B cell (primary cell): Measurements from ENCODE around the gene DNASE2.

Experiments
- EZH2 ChIP-seq: IDR thresholded peaks from 2 replicates; pipeline ENCODE4 v1.6.1; 2012; ENCODE audit warnings: borderline replicate concordance, low read depth, mild to moderate bottlenecking, moderate library complexity, low read length; ENCODE audit not compliant: insufficient read depth, poor library complexity, severe bottlenecking
- TF ChIP-seq, protein P1 (sequence below): fragments of 200-600 bp; IDR thresholded peaks from one replicate; pipeline ENCODE4 v1.8.0; 2022; ENCODE audit warnings: antibody characterized with exemption, mild to moderate bottlenecking

DNA sequence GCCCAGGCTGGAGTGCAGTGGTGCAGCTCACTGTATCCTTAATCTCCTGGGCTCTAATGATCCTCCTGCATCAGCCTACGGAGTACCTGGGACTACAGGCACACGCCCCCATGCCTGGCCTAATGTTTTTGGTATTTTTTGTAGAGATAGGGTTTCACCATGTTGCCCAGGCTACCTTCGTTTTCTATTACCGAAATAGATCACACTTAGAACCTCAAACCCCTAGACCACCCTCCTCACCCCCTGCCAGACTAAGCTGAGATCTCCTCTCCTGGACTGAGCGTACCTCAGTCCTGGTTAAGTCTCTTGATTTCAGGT is 5.4 kb upstream of the DNASE2 start:
- TF ChIP-seq, protein P1, sequence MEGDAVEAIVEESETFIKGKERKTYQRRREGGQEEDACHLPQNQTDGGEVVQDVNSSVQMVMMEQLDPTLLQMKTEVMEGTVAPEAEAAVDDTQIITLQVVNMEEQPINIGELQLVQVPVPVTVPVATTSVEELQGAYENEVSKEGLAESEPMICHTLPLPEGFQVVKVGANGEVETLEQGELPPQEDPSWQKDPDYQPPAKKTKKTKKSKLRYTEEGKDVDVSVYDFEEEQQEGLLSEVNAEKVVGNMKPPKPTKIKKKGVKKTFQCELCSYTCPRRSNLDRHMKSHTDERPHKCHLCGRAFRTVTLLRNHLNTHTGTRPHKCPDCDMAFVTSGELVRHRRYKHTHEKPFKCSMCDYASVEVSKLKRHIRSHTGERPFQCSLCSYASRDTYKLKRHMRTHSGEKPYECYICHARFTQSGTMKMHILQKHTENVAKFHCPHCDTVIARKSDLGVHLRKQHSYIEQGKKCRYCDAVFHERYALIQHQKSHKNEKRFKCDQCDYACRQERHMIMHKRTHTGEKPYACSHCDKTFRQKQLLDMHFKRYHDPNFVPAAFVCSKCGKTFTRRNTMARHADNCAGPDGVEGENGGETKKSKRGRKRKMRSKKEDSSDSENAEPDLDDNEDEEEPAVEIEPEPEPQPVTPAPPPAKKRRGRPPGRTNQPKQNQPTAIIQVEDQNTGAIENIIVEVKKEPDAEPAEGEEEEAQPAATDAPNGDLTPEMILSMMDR = no peak
- TF ChIP-seq EZH2 = no peak
